ENCODE measurements around the gene CYSLTR2.

Gene CYSLTR2

GRCh38 chr13:48654511-48654910 is 782 bp downstream of the CYSLTR2 start:
- TF ChIP-seq CTCF (IDR thresholded peaks at IDR 0.05): no peak
- H3K4me1 Mint-ChIP-seq: peaks cover 32% of the 10 kb centered on the region
- H3K9me3 Mint-ChIP-seq: no peaks in the 10 kb centered on the region
- H3K27ac Mint-ChIP-seq: no peak overlapping the region
- no peaks in the 10 kb centered on the region for H3K36me3 Mint-ChIP-seq (ENCODE audit: low read depth)
- DNase-seq: no peak
- no peaks in the 10 kb centered on the region for H3K27me3 Mint-ChIP-seq (ENCODE audit: low read depth, poor library complexity)
- no peak overlapping the region for H3K4me3 Mint-ChIP-seq

- H3K27ac Mint-ChIP-seq: no peak overlapping the region
- no peaks in the 10 kb centered on the region for H3K36me3 Mint-ChIP-seq (ENCODE audit: low read depth)
- DNase-seq: no peak
- peaks cover 34% of the 10 kb centered on the region for H3K4me1 Mint-ChIP-seq
- TF ChIP-seq CTCF (IDR thresholded peaks at IDR 0.05): no peak
- H3K4me3 Mint-ChIP-seq: no peak overlapping the region
- no peaks in the 10 kb centered on the region for H3K9me3 Mint-ChIP-seq
- H3K27me3 Mint-ChIP-seq (ENCODE audit: low read depth, poor library complexity): no peaks in the 10 kb centered on the region
These were observed 1.6 kb downstream of the CYSLTR2 start for GRCh38 chr13:48655291-48655690.

GRCh38 chr13:48656608-48657007 is 2.9 kb downstream of the CYSLTR2 start:
- H3K36me3 Mint-ChIP-seq (ENCODE audit: low read depth): no peaks in the 10 kb centered on the region
- no peak for TF ChIP-seq CTCF (IDR thresholded peaks at IDR 0.05)
- no peaks in the 10 kb centered on the region for H3K27me3 Mint-ChIP-seq (ENCODE audit: low read depth, poor library complexity)
- H3K9me3 Mint-ChIP-seq: no peaks in the 10 kb centered on the region
- no peak overlapping the region for H3K4me3 Mint-ChIP-seq
- no peak overlapping the region for H3K27ac Mint-ChIP-seq
- H3K4me1 Mint-ChIP-seq: peaks cover 28% of the 10 kb centered on the region
- DNase-seq: no peak

DNA sequence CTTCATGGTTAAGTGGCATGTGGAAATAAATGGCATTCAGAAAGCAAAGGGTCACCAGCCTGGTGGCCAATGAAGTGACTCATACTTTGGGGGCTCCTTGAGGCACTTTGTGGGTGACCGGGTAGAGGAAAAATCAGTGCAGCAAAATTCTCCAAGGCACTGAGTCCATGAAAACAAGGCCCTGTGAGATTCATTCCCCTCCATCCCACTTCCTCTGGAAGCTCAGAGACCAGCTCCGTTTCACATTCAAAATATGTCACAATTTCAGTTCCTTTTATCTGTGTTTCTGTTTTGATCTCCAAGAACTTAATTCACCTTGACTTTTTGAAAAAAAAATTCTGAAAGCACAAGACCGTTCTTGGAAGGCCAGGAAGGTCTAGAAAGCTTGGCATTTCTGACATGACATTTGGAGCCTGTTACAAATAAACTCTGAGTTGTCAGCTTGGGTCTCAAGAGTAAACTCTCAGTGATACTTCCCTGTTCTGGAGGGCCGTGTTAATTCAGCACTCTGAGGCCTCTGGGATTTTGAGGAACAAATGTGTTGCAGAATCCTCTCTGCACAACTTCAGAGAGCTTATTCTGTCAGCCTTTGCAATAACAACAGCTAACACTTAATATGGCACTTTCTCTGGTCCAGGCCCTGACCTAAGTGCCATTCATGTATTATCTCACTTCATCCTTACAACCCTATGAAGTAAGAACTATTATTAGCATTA is 6.8 kb downstream of the CYSLTR2 start:
- no peak overlapping the region for H3K4me3 Mint-ChIP-seq
- no peak overlapping the region for H3K27ac Mint-ChIP-seq
- peaks cover 19% of the 10 kb centered on the region for H3K9me3 Mint-ChIP-seq
- peaks cover 16% of the 10 kb centered on the region for H3K4me1 Mint-ChIP-seq
- TF ChIP-seq CTCF (IDR thresholded peaks at IDR 0.05): no peak
- DNase-seq: no peak
- peaks cover 5% of the 10 kb centered on the region for H3K27me3 Mint-ChIP-seq (ENCODE audit: low read depth, poor library complexity)
- H3K36me3 Mint-ChIP-seq (ENCODE audit: low read depth): no peaks in the 10 kb centered on the region

DNA sequence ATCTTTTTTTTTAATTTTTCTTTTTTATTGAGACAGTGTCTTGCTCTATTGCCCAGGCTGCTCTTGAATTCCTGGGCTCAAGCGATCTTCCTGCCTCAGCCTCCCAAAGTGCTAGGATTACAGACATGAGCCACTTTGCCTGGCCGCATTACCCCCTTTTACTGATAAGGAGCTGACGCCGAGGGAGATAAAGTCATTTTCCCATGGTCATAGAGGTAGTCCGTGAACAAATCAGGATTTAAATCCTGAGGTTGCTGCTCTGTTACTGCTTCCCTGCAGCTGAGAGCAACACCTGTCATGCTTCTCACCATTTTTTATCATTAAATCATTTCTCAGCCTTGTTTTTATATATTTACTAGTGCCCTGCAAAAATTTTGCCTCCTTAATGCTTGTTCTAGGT is 7.4 kb downstream of the CYSLTR2 start:
- TF ChIP-seq CTCF (IDR thresholded peaks at IDR 0.05): no peak
- H3K27me3 Mint-ChIP-seq (ENCODE audit: low read depth, poor library complexity): peaks cover 5% of the 10 kb centered on the region
- DNase-seq: no peak
- H3K4me3 Mint-ChIP-seq: no peak overlapping the region
- H3K36me3 Mint-ChIP-seq (ENCODE audit: low read depth): peaks cover 4% of the 10 kb centered on the region
- peaks cover 16% of the 10 kb centered on the region for H3K4me1 Mint-ChIP-seq
- H3K27ac Mint-ChIP-seq: no peak overlapping the region
- peaks cover 25% of the 10 kb centered on the region for H3K9me3 Mint-ChIP-seq

DNA sequence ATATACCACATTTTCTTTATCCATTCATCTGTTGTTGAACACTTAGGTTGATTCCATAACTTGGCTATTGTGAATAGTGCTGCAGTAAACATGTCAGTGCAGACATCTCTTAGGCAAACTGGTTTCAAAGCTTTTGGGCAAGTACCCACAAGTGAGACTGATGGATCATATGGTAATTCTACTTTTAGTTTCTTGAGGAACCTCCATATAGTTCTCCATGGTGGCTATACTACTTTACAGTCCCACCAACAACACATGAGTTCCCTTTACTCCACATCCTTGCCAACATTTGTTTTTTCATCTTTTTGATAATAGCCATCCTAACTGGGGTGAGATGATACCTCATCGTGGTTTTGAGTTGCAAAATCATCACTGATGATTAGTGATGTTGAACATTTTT is 8.5 kb downstream of the CYSLTR2 start:
- no peak for DNase-seq
- Mint-ChIP-seq H3K36me3 (ENCODE audit: low read depth) (peaks cover 12% of the 10 kb centered on the region), H3K4me1 (peaks cover 16% of the 10 kb centered on the region), H3K27me3 (ENCODE audit: low read depth, poor library complexity) (peaks cover 5% of the 10 kb centered on the region), H3K27ac (no peak overlapping the region), H3K4me3 (no peak overlapping the region), H3K9me3 (peaks cover 36% of the 10 kb centered on the region)
- no peak for TF ChIP-seq CTCF (IDR thresholded peaks at IDR 0.05)

Measured in nephron progenitor cell (in vitro differentiated cells).